ENCODE results near the gene ARID1B. TPM values are rescaled to one million over a fixed set of nuclear protein-coding genes. Genes with fewer than 3 reads are reported as not detected.

Gene ARID1B
- total and polyA plus RNA-seq, 12 donors, result 11.2 to 63.2 (median 52.2) TPM

GRCh38 chr6:157150076-157150475 lies 372.9 kb downstream of the ARID1B start:
- peaks cover 0 to 50% (median 0%) of the 10 kb centered on the region in 9 donors for H3K36me3 ChIP-seq
- H3K9me3 ChIP-seq, result no peaks in the 10 kb centered on the region
- H3K27ac ChIP-seq, result peak overlapping the region in 4 of 10 donors; percentile 59 to 78 (median 70)
- WGBS, 2 donors, result 94 to 98% methylated on average over 6 of the region's 6 CpGs
- TF ChIP-seq CTCF (IDR thresholded peaks at IDR 0.05), result no peak
- no peak for ATAC-seq
- H3K27me3 ChIP-seq, result no peaks in the 10 kb centered on the region
- H3K4me3 ChIP-seq, result no peak overlapping the region
- intact Hi-C loops (cut with DNase I), result loop anchor here in 1 of 10 donors (10.0 kb wide), 1 partner anchor 115 kb away; no protein-coding TSS in a partner anchor
- H3K4me1 ChIP-seq, result peaks cover 11 to 63% (median 54%) of the 10 kb centered on the region in 9 donors
- DNase-seq, result no peak

GRCh38 chr6:157151029-157151428 lies 373.9 kb downstream of the ARID1B start:
- WGBS, 2 donors, result 43 to 46% methylated on average over 11 of the region's 11 CpGs
- no peaks in the 10 kb centered on the region for H3K9me3 ChIP-seq
- peak overlapping the region in 6 of 10 donors; percentile 2 to 73 (median 57) for H3K27ac ChIP-seq
- H3K4me1 ChIP-seq, result peaks cover 11 to 54% (median 44%) of the 10 kb centered on the region in 9 donors
- no peak for TF ChIP-seq CTCF (IDR thresholded peaks at IDR 0.05)
- ATAC-seq (peak; percentile 53 to 87 (median 76)), DNase-seq (peak in 1 of 2 donors; percentile 67)
- no peaks in the 10 kb centered on the region for H3K27me3 ChIP-seq
- intact Hi-C loops (cut with DNase I), result loop anchor here in 1 of 10 donors (10.0 kb wide), 1 partner anchor 116 kb away; no protein-coding TSS in a partner anchor
- peaks cover 0 to 50% (median 0%) of the 10 kb centered on the region in 9 donors for H3K36me3 ChIP-seq
- no peak overlapping the region for H3K4me3 ChIP-seq

GRCh38 chr6:157151989-157152388 lies 374.8 kb downstream of the ARID1B start:
- ATAC-seq (no peak), DNase-seq (no peak)
- intact Hi-C loops (cut with DNase I), result loop anchor here in 1 of 10 donors (10.0 kb wide), 1 partner anchor 117 kb away; no protein-coding TSS in a partner anchor
- Histone ChIP-seq H3K36me3 (peaks cover 0 to 57% (median 0%) of the 10 kb centered on the region in 9 donors), H3K4me3 (no peak overlapping the region), H3K27ac (peak overlapping the region in 4 of 10 donors; percentile 2 to 73 (median 46)), H3K4me1 (peaks cover 11 to 47% (median 40%) of the 10 kb centered on the region in 9 donors), H3K27me3 (no peaks in the 10 kb centered on the region), H3K9me3 (no peaks in the 10 kb centered on the region)
- TF ChIP-seq CTCF (IDR thresholded peaks at IDR 0.05), result no peak
- 70 to 73% methylated on average over 3 of the region's 3 CpGs for WGBS, 2 donors

GRCh38 chr6:157152556-157152955 lies 375.4 kb downstream of the ARID1B start:
- no peak overlapping the region for H3K27ac ChIP-seq
- TF ChIP-seq CTCF (IDR thresholded peaks at IDR 0.05), result no peak
- DNase-seq, result no peak
- H3K4me3 ChIP-seq, result no peak overlapping the region
- H3K36me3 ChIP-seq, result peaks cover 0 to 62% (median 0%) of the 10 kb centered on the region in 9 donors
- 75 to 79% methylated on average over 3 of the region's 3 CpGs for WGBS, 2 donors
- intact Hi-C loops (cut with DNase I), result loop anchor here in 1 of 10 donors (10.0 kb wide), 1 partner anchor 118 kb away; no protein-coding TSS in a partner anchor
- no peaks in the 10 kb centered on the region for H3K27me3 ChIP-seq
- no peak for ATAC-seq
- no peaks in the 10 kb centered on the region for H3K9me3 ChIP-seq
- H3K4me1 ChIP-seq, result peaks cover 11 to 47% (median 40%) of the 10 kb centered on the region in 9 donors

Data from heart right ventricle (tissue), 16 donors.